ENCODE data around the gene FAM153A. TPM values are rescaled to one million over a fixed set of nuclear protein-coding genes. Genes with fewer than 3 reads are reported as not detected.
"Not testable (repeated sequence)": the region's sequence is repeated elsewhere in the genome, so short reads cannot be mapped to it uniquely, and the experiment has no call there.

Gene FAM153A
- polyA plus RNA-seq (2013, experiment 1 of 2; ENCODE audit: insufficient read length) = not detected
- not detected for polyA plus RNA-seq (2013, experiment 2 of 2; ENCODE audit: insufficient read length)

DNA sequence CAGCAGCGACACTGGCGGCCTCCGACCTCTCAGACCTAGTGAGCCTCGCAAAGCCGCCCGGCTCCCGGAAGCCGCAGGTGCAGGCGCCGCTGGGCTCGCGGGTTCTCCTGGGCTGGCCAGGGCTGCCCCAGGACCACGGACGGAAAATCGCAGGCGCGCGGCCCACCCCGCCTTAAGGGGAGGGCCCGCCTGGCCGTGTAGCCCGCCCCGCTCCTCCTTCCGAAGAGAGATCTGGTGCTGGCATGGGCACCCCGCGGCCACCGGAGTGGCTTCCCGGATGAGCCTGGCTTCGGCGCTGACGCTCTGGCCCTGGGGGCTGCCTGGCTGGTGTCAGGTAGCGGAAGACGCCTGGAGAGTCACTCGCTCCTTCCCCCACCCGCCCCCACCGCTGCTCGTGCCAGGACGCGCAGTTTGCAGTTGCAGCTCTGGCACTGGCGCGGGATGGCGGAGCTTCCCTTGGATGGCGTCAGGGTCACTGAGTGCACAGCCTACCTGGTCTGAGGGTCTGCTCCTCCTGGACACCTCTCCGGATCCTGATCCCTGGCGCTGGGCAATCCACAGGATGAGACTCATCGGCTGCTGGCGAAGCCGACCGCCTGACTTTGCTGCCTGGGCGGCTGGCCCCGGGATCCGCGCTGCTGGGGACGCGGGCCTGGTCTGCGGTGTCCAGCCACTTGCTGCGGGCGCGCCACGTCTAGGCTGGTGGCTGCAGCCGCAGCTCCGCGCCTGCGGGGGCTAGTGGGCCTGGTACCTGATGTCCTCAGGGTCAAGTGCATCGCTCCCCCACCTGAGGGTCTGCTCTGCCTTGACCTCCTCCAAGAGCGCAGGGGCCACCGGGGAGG is at the start of gene FAM153A:
Gene FAM153A (minus strand): TSS at position 108 of the 842 bp plus-strand sequence.
- DNase-seq = not testable (repeated sequence)

GRCh38 chr5:177832287-177832686 is 49.6 kb upstream of the FAM153A start:
- not testable (repeated sequence) for DNase-seq

GRCh38 chr5:177826073-177826472 is 43.4 kb upstream of the FAM153A start:
- DNase-seq = not testable (repeated sequence)

- DNase-seq = not testable (repeated sequence)
These were observed 42.1 kb upstream of the FAM153A start for GRCh38 chr5:177824776-177825175.

- not testable (repeated sequence) for DNase-seq
These were observed 39.8 kb upstream of the FAM153A start for GRCh38 chr5:177822489-177822888.

GRCh38 chr5:177819664-177820063 is 37.0 kb upstream of the FAM153A start:
- not testable (repeated sequence) for DNase-seq

GRCh38 chr5:177812814-177813425 is 30.2 kb upstream of the FAM153A start:
- not testable (repeated sequence) for DNase-seq

GRCh38 chr5:177812160-177812743 is 29.6 kb upstream of the FAM153A start:
- not testable (repeated sequence) for DNase-seq

GRCh38 chr5:177809209-177809913 is 26.7 kb upstream of the FAM153A start:
- not testable (repeated sequence) for DNase-seq

DNA sequence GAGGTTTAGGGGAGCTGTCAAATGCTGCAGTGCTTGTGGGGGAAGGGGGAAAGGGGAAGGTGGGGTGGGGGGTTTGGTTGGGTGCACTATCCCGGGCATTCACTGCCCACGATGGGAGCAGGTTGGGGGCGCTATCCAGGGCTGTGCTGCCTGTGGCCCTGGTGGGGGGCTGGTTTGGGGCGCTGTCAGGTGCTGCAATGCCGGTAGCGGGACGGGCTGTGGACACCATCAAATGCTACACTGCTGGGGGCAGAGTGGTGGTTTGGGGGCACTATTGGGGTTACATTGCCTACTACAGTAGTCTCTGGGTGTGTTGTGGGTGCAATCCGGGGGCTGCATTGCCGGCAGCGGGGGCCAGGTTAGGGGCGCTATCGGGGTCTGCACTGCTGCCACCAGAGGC is 25.7 kb upstream of the FAM153A start:
- not testable (repeated sequence) for DNase-seq

GRCh38 chr5:177807265-177807664 is 24.6 kb upstream of the FAM153A start:
- not testable (repeated sequence) for DNase-seq

DNA sequence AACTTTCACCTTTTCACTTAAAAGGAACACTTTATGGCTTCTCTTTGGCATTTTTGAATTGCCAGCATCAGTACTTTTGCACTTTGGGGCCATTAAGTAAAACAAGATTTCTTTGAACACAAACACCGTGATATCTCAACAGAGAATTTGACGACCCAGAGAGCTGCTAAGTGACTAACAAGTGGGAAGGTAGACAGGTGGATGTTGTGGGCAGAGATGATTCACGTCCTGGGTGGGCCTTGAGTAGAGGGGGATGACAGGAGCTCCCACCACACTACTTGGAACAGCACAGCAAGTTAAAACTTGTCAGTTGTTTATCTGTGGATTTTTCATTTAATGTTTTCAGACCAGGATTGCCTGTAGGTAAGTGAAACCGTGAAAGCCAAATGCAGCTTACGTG is 18.7 kb upstream of the FAM153A start:
- DNase-seq = not testable (repeated sequence)

GRCh38 chr5:177798237-177798840 is 15.6 kb upstream of the FAM153A start:
- DNase-seq = not testable (repeated sequence)

- not testable (repeated sequence) for DNase-seq
These were observed 10.6 kb upstream of the FAM153A start for GRCh38 chr5:177793272-177793671.

- not testable (repeated sequence) for DNase-seq
These were observed 8.9 kb upstream of the FAM153A start for GRCh38 chr5:177791649-177792048.

DNA sequence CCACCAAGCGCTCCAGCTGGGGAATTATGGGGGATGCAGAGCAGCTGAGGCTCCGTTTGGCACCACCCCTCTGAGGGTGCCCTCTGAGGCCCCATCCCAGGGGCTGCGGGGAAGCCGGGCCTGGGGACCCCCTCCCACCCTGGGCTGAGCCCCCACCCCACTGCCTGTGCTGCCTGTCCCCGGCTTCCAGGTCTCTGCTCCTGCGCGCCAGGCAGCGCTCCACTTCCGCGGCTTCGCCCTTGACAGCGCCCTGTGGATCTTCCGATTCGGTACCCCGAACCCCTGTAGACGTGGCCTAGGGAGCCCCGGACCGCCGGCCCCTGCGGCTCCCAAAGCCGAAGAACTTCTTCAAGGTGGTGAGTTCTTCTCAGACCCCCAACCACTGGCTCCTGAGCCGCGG is 530 bp downstream of the FAM153A start:
- not testable (repeated sequence) for DNase-seq

DNA sequence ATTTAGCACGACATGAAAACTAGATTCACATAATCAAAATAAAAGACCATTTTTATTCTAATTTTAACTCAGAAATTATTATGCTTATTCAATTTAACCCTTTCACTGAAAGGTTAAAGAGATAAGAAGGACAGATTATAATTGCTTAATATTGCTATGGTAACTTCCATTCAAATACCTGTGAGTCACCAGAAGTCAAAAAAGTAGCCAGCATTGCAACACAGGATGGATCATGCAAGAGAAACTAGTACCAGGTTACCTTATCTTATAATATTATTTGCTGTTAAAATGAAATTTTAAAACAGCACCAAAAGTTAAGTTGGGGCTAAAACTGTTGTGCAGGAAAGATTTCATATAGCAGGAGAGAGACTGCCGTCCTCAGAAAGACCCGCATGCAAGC is 11.5 kb downstream of the FAM153A start:
- DNase-seq = not testable (repeated sequence)

DNA sequence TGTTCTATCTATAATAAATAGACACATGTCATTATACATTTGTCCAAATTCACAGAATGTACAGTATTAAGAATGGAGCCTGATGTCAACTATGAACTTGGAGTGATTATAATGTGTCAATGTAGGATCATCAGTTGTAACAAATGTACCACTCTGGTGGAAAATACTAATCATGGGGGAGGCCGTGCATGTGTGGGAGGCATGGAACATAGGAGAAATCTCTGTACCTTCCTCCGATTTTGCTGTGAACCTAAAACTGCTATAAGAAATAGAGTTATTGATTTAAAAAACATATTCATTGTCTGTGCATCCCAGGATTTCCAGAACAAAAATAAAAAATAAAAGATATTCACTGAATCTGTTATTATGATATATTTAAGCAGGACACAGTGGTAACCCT is 12.1 kb downstream of the FAM153A start:
- not testable (repeated sequence) for DNase-seq

- not testable (repeated sequence) for DNase-seq
These were observed 18.8 kb downstream of the FAM153A start for GRCh38 chr5:177763737-177764508.

GRCh38 chr5:177760954-177761353 is 21.7 kb downstream of the FAM153A start:
- not testable (repeated sequence) for DNase-seq

DNA sequence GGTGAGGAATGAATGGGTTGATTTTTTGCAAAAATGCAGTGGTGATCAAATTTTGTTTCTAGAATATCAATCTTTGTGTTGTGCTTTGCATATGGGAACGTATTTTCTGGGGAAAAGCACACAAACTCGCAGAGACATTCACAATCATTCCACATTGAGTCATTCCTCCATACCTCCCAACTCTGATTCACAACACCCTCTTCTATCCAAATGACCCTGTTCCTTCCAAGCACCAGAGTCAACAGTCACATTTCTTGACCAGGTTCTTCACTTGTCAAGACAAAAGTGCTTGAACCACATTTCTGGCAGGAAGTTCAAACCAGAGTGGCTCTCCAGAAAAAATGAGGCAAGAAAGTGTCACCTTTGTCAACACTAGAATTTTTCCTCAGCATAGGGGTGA is 35.3 kb downstream of the FAM153A start:
- DNase-seq = not testable (repeated sequence)
